ENCODE data around the gene LRRC58. TPM values are rescaled to one million over a fixed set of nuclear protein-coding genes. Genes with fewer than 3 reads are reported as not detected.

The LRRC58 gene
- total and polyA plus RNA-seq, 2 donors (not counting 3 experiments of a cell fraction or from before 2014, with no cell fraction given), result 3.7 to 11.9 TPM

GRCh38 chr3:120280026-120280425, 69.1 kb downstream of the LRRC58 start:
- ChIA-PET CTCF (interaction anchor here (1.3 kb wide), 1 partner anchor 9 kb away, joined by 3 read pairs; no protein-coding TSS in a partner anchor), POLR2A (no interaction called here)
- Histone ChIP-seq H2AFZ (ENCODE audit: low read depth, low read length) (no peak overlapping the region), H3K36me3 (ENCODE audit: control insufficient read depth in 2 of 2, extremely low read depth in 1 of 2, insufficient read depth in 2 of 2, low read length in 2 of 2) (no peaks in the 10 kb centered on the region), H3K9me3 (replicated peaks; ENCODE audit: control insufficient read depth, insufficient read depth, low read length) (no peaks in the 10 kb centered on the region), H3K4me2 (ENCODE audit: insufficient read depth, low read length) (no peak overlapping the region), H3K4me3 (replicated peaks in 1 of 3; ENCODE audit: insufficient read depth in 1 of 3, low read depth in 1 of 3, low read length in 3 of 3) (no peak overlapping the region), H3K27ac (ENCODE audit: insufficient read depth, low read depth, low read length) (no peak overlapping the region), H3K27me3 (ENCODE audit: control insufficient read depth in 2 of 2, insufficient read depth in 2 of 2, low read length in 2 of 2) (peaks cover 18 to 21% of the 10 kb centered on the region in 2 experiments), H3K9me1 (replicated peaks; ENCODE audit: control insufficient read depth, extremely low read depth, insufficient read depth, low read length) (no peaks in the 10 kb centered on the region), H3K79me2 (ENCODE audit: control insufficient read depth, insufficient read depth, low read length) (no peaks in the 10 kb centered on the region), H3K4me1 (ENCODE audit: control insufficient read depth, extremely low read depth, insufficient read depth, low read length) (no peaks in the 10 kb centered on the region), H4K20me1 (replicated peaks; ENCODE audit: control insufficient read depth, extremely low read depth, insufficient read depth, low read length) (no peaks in the 10 kb centered on the region), H3K9ac (replicated peaks; ENCODE audit: extremely low read depth, insufficient read depth, low read length) (no peak overlapping the region)
- TF ChIP-seq JUN (IDR thresholded peaks at IDR 0.05; ENCODE audit: borderline replicate concordance, insufficient read depth, insufficient read length, low read depth) (no peak), MAX (IDR thresholded peaks at IDR 0.05; ENCODE audit: insufficient read depth, insufficient read length) (no peak), POLR2A (IDR thresholded peaks at IDR 0.05; ENCODE audit: low read depth, low read length) (no peak), GATA2 (IDR thresholded peaks at IDR 0.05; ENCODE audit: insufficient read depth, insufficient read length, low read depth, low read length) (no peak), POLR2AphosphoS5 (IDR thresholded peaks at IDR 0.05; ENCODE audit: insufficient read depth, low read depth, low read length) (no peak), MYC (IDR thresholded peaks at IDR 0.05; ENCODE audit: low read depth, low read length) (no peak), EZH2 (IDR thresholded peaks at IDR 0.05; ENCODE audit: borderline replicate concordance, low read depth, low read length, severe bottlenecking) (no peak), CTCF (IDR thresholded peaks at IDR 0.05; ENCODE audit: extremely low read depth in 1 of 2, insufficient read depth in 1 of 2, low read depth in 1 of 2, low read length in 2 of 2) (no peak), FOS (IDR thresholded peaks at IDR 0.05; ENCODE audit: borderline replicate concordance, insufficient read depth, low read length) (no peak)
- no peak for DNase-seq (ENCODE audit: low read depth, low spot score)
- dilution Hi-C loops (cut with MboI; ENCODE audit: extremely low pct_ligation_motif_present, low sequenced_read_pairs) (no loop called here), intact Hi-C loops (cut with micrococcal nuclease) (no loop called here)
- BruUV-seq (replicated peaks), result no TSS peak
- FAIRE-seq, result no peak
